ENCODE results near the gene ZCCHC2.
A peak's percentile ranks its signal among the peaks of the same experiment; 100 is the strongest.

The ZCCHC2 gene

DNA sequence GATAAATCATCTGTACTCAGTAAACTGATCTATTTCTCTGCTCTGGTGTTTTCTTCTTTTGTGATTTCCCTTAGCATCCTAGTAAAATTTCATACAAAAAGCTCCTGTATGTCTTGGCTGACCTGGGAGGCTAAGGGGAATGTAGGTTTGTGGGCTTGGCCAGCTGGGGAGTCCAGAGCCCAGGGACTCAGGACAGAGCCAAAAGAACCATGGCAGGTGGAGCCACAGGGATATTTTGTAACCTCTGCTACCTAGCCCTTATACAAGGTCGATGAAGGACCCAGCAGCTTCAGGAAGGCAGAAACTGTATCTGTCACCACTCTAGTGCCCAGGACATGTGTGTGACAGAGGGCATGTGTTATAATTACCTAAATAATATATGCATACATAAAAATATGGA lies 22.7 kb upstream of the ZCCHC2 start:
- Mint-ChIP-seq H3K27me3 (no peaks in the 10 kb centered on the region), H3K36me3 (peaks cover 10% of the 10 kb centered on the region), H3K9me3 (ENCODE audit: low read depth) (no peaks in the 10 kb centered on the region), H3K4me3 (no peak overlapping the region), H3K4me1 (ENCODE audit: low read depth) (peaks cover 5% of the 10 kb centered on the region), H3K27ac (no peak overlapping the region)

DNA sequence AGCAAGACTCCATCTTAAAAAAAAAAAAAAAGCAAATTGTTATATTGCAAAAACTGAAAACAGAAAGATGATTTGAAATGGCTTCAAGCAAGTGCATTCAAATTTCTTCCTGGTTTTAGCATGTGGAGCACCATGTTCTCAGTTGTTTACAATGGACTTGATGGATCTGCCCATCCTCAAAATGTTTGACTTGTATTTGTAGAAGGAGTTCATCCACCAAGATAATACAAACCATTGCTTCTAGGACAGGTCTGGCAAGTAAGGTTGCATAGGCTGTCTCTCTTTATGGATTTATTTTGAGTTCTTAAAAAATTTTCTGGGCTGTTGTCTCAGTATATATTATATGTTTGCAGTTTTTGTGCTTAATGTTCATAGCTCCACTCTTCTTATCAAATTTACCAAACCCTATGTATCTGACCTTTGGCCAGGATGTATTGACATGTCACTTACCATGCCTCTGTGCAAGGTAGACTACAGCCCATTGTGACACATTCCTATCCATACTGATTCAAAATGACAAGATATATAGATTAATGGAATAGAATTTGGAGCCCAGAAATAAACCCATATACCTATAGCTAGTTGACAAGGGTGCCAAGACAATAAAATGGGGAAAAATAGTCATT lies 21.7 kb upstream of the ZCCHC2 start:
- Mint-ChIP-seq H3K9me3 (ENCODE audit: low read depth) (no peaks in the 10 kb centered on the region), H3K4me1 (ENCODE audit: low read depth) (peaks cover 12% of the 10 kb centered on the region), H3K36me3 (peaks cover 10% of the 10 kb centered on the region), H3K4me3 (no peak overlapping the region), H3K27me3 (no peaks in the 10 kb centered on the region), H3K27ac (no peak overlapping the region)

DNA sequence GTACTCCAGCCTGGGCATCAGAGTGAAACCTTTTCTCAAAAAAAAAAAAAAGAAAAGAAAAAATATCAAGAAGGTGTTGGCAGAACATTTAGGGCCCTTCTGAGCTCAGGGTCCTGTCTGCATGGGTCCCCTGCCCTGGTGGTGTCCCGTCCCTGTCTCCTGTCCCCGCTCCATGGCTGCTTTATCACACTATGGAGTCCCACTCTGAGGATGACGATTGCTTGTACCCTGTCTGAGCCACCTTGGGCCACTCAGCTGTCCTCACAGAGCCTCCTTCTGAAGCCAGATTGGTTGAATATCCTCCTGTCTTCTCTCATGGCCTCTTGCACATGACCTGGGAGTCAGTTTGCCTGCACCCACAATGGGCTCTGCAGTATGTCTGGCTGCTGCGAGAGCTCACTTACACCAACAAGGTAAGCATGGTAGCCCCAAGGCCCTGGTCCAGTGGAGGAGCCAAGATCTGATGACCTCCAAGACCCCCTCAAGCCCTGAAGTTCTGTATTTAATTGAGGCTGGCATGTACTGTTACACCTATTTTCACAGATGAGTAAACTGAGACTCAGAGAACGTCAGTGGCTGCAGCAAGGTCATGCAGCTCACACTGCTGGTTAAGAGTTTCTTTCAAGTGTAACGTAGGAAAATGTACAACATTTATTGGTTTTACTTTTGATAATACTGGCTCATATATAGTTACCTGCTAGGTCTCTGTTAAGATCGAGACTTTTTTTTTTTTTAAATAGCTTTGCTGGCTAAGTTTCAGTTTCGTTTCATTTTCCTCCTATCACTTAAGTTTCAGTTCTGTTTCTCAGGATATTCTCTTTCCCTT lies 16.9 kb upstream of the ZCCHC2 start:
- Mint-ChIP-seq H3K27me3 (no peaks in the 10 kb centered on the region), H3K4me3 (peak overlapping the region; percentile 83), H3K27ac (peak overlapping the region; percentile 97), H3K36me3 (peaks cover 10% of the 10 kb centered on the region), H3K4me1 (ENCODE audit: low read depth) (peaks cover 25% of the 10 kb centered on the region), H3K9me3 (ENCODE audit: low read depth) (no peaks in the 10 kb centered on the region)

DNA sequence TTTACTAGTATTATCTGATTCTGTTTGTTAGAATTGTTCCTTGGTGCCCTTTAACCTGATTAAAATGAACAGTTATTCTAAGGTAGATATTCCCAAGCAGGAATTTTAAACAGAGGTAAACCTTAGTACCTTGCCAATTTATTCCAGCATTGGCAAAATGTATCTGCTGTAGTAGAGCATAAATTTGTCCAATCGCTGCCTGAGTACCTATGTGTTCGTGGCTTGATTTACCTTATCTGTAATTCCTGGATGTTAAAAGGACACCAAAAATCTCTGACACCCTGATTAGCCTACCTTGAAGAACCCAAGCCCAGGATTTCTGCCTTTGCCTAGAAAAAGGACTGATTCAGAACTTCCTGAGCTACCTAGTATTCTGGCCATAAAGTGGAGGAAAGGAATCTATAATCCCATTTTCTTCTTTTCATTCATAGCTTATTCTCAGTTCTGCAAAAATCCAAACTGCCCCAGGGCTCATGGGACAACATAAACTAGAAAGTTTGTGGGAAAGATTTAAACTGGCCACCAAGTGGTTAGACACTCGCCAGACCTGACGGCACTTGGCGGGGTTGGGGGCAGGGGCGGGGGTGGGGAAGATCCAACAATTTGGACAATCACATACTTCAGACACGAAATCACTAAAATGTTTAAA lies 16.2 kb upstream of the ZCCHC2 start:
- Mint-ChIP-seq H3K9me3 (ENCODE audit: low read depth) (peaks cover 3% of the 10 kb centered on the region), H3K27me3 (no peaks in the 10 kb centered on the region), H3K36me3 (peaks cover 7% of the 10 kb centered on the region), H3K4me1 (ENCODE audit: low read depth) (peaks cover 25% of the 10 kb centered on the region), H3K27ac (peak overlapping the region; percentile 97), H3K4me3 (peak overlapping the region; percentile 83)

DNA sequence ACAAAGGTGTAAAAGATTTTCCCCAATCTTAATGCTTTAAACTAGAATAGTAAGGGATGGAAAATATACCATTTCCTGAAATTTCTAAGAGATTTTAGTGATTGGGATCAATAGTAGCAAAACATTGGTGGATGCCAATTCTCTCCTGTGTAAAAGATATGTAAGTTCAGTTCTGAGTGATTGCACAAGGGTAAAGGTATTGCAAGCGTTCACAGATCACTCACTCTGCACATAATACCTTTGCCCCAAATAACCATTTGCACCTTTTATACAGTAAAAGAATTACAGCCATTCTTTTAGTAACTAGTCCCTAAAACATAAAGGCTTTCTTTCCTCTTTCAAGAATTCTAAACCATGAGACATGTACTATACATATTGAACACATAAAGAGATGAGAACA lies 13.0 kb upstream of the ZCCHC2 start:
- Mint-ChIP-seq H3K27ac (no peak overlapping the region), H3K9me3 (ENCODE audit: low read depth) (peaks cover 23% of the 10 kb centered on the region), H3K27me3 (no peaks in the 10 kb centered on the region), H3K4me3 (no peak overlapping the region), H3K4me1 (ENCODE audit: low read depth) (peaks cover 23% of the 10 kb centered on the region), H3K36me3 (peaks cover 16% of the 10 kb centered on the region)

DNA sequence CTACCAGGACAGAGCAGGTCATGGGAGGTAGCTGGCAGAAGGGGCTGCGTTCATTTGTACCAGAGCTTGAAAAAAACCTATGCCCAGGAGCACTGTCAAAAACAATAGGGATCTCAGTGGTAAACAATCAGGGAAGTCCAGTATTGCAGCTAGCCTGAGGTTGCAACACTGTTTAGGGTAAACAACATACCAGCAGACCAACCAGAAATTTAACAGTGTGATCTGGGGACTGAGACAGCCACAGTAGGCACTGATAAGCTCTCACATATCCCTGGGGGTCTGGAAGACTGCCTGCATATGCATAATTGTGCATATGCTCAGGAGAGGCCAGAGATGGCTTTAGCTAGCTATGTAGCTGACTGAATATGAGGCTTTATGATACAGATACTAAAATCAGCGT lies 12.0 kb upstream of the ZCCHC2 start:
- Mint-ChIP-seq H3K27ac (no peak overlapping the region), H3K4me1 (ENCODE audit: low read depth) (peaks cover 16% of the 10 kb centered on the region), H3K36me3 (peaks cover 16% of the 10 kb centered on the region), H3K9me3 (ENCODE audit: low read depth) (peaks cover 23% of the 10 kb centered on the region), H3K27me3 (no peaks in the 10 kb centered on the region), H3K4me3 (no peak overlapping the region)

DNA sequence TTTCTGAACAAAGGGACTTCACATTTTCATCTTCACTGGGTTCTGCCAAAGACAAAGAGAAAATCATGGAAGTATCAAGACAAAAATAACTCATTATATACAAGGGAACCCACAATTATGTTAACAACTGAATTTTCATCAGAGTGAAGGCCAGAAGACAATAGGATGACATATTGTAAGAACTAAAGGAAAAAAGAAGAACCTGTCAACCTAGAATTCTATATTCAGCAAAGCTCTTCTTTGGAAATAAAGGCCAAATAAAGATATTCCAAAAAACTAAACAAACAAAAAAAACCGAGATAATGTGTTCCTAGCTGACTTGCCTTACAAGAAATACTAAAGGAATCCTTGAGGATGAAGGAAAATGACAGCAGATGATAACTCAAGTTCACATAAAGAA lies 10.3 kb upstream of the ZCCHC2 start:
- H3K4me3 Mint-ChIP-seq: no peak overlapping the region
- H3K9me3 Mint-ChIP-seq (ENCODE audit: low read depth): peaks cover 23% of the 10 kb centered on the region
- peaks cover 2% of the 10 kb centered on the region for H3K4me1 Mint-ChIP-seq (ENCODE audit: low read depth)
- H3K27me3 Mint-ChIP-seq: no peaks in the 10 kb centered on the region
- H3K27ac Mint-ChIP-seq: no peak overlapping the region
- H3K36me3 Mint-ChIP-seq: peaks cover 16% of the 10 kb centered on the region

DNA sequence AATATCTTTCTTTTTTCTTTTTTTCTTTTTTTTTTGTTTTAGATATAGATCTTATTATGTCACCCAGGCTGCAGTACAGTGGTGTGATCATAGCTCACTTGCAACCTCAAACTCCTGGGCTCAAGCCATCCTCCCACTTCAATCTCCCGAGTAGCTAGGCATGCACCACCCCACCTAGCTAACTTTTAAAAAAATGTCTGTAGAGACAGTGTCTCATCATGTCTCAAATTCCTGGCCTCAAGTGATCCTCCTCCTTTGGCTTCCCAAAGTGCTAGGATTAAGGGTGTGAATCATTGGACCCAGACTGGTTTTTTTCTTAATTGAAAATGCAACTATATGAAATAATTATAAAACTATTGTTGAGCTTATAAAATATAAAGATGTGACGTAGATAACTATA lies 9.8 kb upstream of the ZCCHC2 start:
- Mint-ChIP-seq H3K4me3 (no peak overlapping the region), H3K27me3 (no peaks in the 10 kb centered on the region), H3K36me3 (peaks cover 16% of the 10 kb centered on the region), H3K27ac (no peak overlapping the region), H3K4me1 (ENCODE audit: low read depth) (peaks cover 2% of the 10 kb centered on the region), H3K9me3 (ENCODE audit: low read depth) (peaks cover 23% of the 10 kb centered on the region)

DNA sequence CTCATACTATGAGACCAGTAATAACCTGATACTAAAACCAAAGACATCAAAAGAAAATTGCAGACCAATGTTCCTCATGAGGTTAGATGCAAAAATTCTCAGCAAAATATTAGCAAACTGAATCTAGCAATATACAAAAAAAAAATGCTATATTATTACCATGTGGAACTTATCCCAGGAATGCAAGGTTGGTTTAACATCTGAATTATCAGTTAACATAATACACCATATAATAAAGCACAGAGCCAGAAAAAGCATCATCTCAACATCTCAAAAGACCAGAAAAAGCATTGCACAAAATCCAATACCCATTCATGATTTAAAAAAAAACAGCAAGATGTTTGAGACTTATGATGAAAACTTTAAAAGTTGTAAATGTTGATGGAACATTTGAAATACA lies 8.3 kb upstream of the ZCCHC2 start:
- Mint-ChIP-seq H3K4me3 (no peak overlapping the region), H3K27ac (no peak overlapping the region), H3K9me3 (ENCODE audit: low read depth) (peaks cover 23% of the 10 kb centered on the region), H3K36me3 (peaks cover 18% of the 10 kb centered on the region), H3K27me3 (no peaks in the 10 kb centered on the region), H3K4me1 (ENCODE audit: low read depth) (peaks cover 2% of the 10 kb centered on the region)

DNA sequence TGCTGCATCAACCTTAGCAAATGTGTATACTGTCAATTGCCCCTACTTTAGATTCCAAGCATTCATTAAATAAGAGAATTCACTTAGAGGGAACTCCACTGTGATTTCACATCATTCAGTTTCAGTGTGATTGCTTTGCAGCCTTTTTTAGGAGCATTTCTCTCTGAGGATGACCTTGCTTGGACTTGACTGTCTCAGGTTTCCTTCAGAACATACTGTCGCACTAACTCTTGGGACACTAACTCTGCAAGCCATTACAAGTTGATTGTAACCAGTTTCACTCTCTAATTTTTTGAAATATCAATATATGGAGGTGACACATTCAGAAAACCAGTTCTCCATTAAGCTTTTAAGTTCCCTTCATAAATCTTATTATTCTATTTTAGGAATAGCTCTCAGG lies 6.6 kb upstream of the ZCCHC2 start:
- Mint-ChIP-seq H3K4me1 (ENCODE audit: low read depth) (peaks cover 8% of the 10 kb centered on the region), H3K27me3 (no peaks in the 10 kb centered on the region), H3K9me3 (ENCODE audit: low read depth) (peaks cover 23% of the 10 kb centered on the region), H3K36me3 (peaks cover 18% of the 10 kb centered on the region), H3K4me3 (no peak overlapping the region), H3K27ac (no peak overlapping the region)

DNA sequence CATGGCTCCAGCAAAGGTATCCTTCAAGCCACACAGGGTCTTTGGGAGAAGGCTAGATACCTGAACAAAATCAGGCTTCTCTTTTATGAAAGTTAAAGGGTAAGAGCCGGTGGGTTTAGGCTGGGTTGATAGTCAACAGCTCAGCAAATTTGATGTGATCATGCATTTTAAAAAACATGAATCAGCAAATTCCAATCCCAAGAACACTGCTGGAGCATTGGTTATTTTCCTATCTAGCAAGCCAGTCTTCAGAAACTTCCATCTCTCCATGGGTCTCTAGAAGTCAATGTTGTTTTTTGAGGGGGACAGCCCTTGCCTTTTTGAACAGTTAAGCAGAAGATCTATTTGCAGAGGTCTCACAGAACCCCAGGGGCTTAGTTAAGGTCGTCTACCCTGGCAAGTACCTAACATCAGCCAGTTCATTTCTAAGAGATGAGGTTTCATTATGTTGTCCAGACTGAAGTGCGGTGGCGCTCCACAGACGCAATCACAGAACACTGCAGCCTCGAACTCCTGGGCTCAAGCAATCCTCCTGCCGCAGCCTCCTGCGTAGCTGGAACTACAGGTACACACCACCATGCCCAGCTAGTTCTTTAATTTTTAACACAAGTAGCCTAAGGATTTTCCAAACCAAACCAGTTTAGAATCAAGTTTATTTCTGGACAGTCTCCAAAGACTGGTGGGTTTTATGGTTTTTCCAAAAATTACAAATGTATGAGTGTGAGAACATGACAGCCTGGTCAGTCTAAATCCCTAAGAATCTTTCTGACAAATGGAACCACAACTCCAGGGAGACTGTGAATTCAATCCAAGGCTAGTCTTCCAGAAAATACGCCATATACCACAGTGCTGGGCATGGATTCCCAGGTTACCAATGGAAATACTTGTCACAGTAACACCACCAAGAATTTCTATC lies 4.1 kb upstream of the ZCCHC2 start:
- H3K36me3 Mint-ChIP-seq: peaks cover 6% of the 10 kb centered on the region
- no peak overlapping the region for H3K4me3 Mint-ChIP-seq
- peaks cover 3% of the 10 kb centered on the region for H3K9me3 Mint-ChIP-seq (ENCODE audit: low read depth)
- no peak overlapping the region for H3K27ac Mint-ChIP-seq
- H3K27me3 Mint-ChIP-seq: no peaks in the 10 kb centered on the region
- peaks cover 14% of the 10 kb centered on the region for H3K4me1 Mint-ChIP-seq (ENCODE audit: low read depth)

DNA sequence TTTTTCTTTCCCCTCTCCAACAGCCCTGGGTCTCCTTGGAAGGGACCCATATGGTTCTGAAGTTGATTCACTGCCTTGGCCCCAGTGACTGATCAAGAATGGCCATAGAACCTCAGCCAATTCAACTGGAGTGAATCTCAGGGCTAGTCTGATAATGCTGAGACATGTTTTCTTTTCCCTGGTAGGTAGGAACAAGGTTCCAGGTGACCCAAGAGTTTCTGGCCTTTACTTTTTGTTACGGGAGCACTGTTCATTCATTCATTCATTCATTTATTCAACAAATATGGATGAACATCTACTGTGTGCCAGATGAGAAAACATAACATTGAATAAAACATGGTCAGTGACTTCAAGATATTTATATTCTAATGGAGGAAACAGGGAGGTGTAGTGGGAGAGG lies 3.1 kb upstream of the ZCCHC2 start:
- Mint-ChIP-seq H3K4me1 (ENCODE audit: low read depth) (peaks cover 14% of the 10 kb centered on the region), H3K27ac (no peak overlapping the region), H3K9me3 (ENCODE audit: low read depth) (no peaks in the 10 kb centered on the region), H3K27me3 (no peaks in the 10 kb centered on the region), H3K36me3 (peaks cover 2% of the 10 kb centered on the region), H3K4me3 (no peak overlapping the region)

DNA sequence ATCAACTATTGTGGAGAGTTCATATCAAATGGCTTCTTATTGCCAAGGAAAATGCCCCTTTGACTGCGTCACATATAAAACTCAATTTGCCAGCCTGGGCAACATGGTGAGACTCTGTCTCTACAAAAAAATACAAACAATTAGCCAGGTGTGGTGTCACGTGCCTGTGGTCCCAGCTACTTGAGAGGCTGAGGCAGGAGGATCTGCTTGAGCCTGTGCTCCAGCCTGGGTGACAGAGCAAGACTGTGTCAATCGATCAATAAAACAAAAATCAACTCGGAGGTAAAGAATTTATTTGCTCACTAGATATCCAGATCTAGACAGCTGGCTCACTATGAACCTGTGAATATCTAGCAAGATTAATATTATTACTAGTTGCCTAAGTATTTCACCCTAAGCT lies 1.7 kb upstream of the ZCCHC2 start:
- no peaks in the 10 kb centered on the region for H3K27me3 Mint-ChIP-seq
- H3K36me3 Mint-ChIP-seq: peaks cover 6% of the 10 kb centered on the region
- H3K27ac Mint-ChIP-seq: peak overlapping the region; percentile 85
- H3K9me3 Mint-ChIP-seq (ENCODE audit: low read depth): no peaks in the 10 kb centered on the region
- H3K4me3 Mint-ChIP-seq: peak overlapping the region; percentile 91
- peaks cover 22% of the 10 kb centered on the region for H3K4me1 Mint-ChIP-seq (ENCODE audit: low read depth)

DNA sequence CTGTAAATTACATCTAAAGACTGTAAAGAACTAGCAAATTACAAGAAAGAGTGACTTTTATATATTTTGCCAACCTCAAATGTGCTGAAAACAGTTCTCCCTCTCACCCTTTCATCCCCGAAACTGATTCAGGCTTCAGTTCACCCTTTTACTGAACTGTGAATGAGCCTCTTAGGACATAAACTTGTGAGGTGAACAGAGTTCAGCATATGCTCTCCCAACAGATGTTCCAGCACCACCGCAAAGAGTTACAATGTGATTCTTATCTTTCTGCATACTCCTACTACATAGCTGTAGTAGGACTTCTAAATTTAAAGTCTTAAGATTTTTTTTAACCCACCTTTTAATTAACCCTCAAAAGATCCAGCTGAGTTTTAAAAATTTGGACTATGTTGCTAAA lies 1.2 kb upstream of the ZCCHC2 start:
- H3K36me3 Mint-ChIP-seq: peaks cover 6% of the 10 kb centered on the region
- H3K9me3 Mint-ChIP-seq (ENCODE audit: low read depth): no peaks in the 10 kb centered on the region
- H3K27ac Mint-ChIP-seq: peak overlapping the region; percentile 85
- peaks cover 22% of the 10 kb centered on the region for H3K4me1 Mint-ChIP-seq (ENCODE audit: low read depth)
- H3K4me3 Mint-ChIP-seq: peak overlapping the region; percentile 91
- no peaks in the 10 kb centered on the region for H3K27me3 Mint-ChIP-seq

DNA sequence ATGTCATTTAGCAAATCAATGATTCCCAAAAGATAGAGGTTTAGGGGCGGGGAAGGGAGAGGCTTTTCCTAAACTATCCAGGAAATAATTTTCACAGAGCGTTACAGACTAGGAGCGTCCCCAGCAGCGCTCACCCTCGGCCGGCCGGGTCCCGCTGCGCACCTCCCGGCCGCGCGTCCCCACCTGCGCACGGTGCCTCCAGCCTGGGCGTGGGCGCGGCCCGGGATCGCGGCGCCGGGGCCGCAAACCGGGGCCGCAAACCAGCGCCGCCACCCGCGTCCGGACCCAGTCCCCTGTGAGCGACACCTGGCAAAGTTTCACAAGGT lies 684 bp upstream of the ZCCHC2 start:
- no peaks in the 10 kb centered on the region for H3K9me3 Mint-ChIP-seq (ENCODE audit: low read depth)
- H3K36me3 Mint-ChIP-seq: peaks cover 6% of the 10 kb centered on the region
- H3K4me1 Mint-ChIP-seq (ENCODE audit: low read depth): peaks cover 23% of the 10 kb centered on the region
- H3K27me3 Mint-ChIP-seq: no peaks in the 10 kb centered on the region
- H3K27ac Mint-ChIP-seq: peak overlapping the region; percentile 85
- peak overlapping the region; percentile 91 for H3K4me3 Mint-ChIP-seq
